NCI-H2171 (cell line): ENCODE measurements around the gene DGCR6.
"Not testable (repeated sequence)": the region's sequence is repeated elsewhere in the genome, so short reads cannot be mapped to it uniquely, and the experiment has no call there.

Experiments used
- DNase-seq: peaks from one replicate; lab custom pipeline; 2025; lab: John Stamatoyannopoulos, UW

Gene DGCR6

DNA sequence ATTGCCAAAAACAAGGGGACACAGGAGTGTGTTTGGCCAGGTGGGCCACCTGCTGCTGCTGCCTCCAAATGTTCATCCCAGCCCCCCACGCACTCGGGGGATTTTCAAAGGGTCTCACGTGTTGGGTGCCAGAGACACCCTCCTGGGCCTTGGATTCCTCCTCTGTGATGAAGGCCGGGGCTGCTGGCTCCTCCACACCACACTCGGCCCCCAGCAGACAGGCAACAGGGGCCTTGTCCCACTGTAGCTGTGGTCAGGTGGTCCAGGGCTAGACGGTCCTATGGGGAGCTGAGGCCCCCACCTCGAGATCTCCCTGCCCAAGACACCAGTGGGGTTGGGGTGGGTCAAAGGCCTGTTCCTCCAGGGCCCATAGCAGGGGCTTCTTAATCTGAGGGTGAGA, 55.1 kb downstream of the DGCR6 start:
- DNase-seq, result not testable (repeated sequence)
